Measurements from ENCODE around the gene TDRD3. TPM values are rescaled to one million over a fixed set of nuclear protein-coding genes. Genes with fewer than 3 reads are reported as not detected.

Gene TDRD3
- total RNA-seq, 2 donors from 2014 or later, result 18.8 to 39.2 TPM

DNA sequence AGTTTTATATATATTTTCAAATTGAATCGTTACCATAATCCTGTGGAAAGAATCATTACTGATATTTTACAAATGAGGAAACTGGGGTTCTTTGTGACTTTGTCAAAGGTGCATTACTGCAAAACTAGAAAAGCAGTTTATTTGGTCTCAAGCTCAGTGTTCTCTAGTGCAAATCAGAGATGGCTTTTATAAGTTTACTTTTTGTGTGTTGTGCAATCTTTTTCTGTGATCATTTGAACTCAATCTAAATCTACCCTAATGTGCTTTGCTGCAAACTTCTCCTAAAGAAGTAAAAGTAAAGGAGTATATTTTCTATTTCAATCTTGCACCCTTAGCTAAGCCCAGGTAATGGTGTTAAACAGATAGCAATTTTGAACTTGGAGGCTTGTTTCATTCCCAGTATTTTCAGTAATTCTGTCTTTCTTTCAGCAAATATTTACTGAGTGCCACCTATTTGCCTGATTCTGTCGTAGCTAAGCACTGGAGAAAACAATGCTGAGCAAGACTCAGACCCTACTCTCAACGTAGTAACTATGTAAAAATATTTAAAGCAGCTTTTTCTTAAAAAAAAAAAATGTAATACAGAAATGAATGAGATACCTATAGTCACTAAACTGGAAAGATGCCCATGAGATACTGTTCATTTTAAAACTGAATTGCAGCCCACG lies 124.0 kb downstream of the TDRD3 start:
- TF ChIP-seq, protein P1, sequence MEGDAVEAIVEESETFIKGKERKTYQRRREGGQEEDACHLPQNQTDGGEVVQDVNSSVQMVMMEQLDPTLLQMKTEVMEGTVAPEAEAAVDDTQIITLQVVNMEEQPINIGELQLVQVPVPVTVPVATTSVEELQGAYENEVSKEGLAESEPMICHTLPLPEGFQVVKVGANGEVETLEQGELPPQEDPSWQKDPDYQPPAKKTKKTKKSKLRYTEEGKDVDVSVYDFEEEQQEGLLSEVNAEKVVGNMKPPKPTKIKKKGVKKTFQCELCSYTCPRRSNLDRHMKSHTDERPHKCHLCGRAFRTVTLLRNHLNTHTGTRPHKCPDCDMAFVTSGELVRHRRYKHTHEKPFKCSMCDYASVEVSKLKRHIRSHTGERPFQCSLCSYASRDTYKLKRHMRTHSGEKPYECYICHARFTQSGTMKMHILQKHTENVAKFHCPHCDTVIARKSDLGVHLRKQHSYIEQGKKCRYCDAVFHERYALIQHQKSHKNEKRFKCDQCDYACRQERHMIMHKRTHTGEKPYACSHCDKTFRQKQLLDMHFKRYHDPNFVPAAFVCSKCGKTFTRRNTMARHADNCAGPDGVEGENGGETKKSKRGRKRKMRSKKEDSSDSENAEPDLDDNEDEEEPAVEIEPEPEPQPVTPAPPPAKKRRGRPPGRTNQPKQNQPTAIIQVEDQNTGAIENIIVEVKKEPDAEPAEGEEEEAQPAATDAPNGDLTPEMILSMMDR (IDR thresholded peaks at IDR 0.05), result no peak
- Histone ChIP-seq H3K4me3 (no peak overlapping the region), H3K9me3 (no peaks in the 10 kb centered on the region), H3K36me3 (peaks cover 7% of the 10 kb centered on the region), H3K27ac (no peak overlapping the region), H3K4me1 (ENCODE audit: control insufficient read depth in 1 of 2, low read depth in 2 of 2) (no peaks in the 10 kb centered on the region), H3K27me3 (replicated peaks; ENCODE audit: insufficient read depth) (no peaks in the 10 kb centered on the region)
- DNase-seq (ENCODE audit: low spot score) (no peak), ATAC-seq (ENCODE audit: insufficient number of reproducible peaks, low FRiP score, low read depth) (no peak)

DNA sequence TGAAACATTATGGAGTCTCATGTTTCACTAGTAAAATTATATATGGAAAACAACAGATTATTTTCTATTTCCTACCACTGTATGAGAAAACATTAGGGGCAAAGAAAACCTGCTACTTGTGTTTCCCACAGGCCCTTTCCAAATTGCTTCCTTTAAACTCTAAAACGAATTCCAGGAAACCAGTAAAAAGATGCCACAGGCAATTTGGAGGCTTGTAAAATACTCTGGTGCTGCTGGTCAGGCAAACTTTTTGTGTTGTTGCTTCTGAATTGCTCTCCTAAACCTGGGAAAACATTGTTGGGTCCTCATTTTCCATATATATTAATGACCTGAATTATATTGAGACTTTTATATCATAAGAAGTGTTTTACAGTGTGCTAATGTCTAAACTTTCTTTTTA lies 141.5 kb downstream of the TDRD3 start:
- no peaks in the 10 kb centered on the region for H3K9me3 ChIP-seq
- no peak overlapping the region for H3K27ac ChIP-seq
- H3K4me1 ChIP-seq (ENCODE audit: control insufficient read depth in 1 of 2, low read depth in 2 of 2), result no peaks in the 10 kb centered on the region
- H3K36me3 ChIP-seq, result no peaks in the 10 kb centered on the region
- TF ChIP-seq, protein P1 (IDR thresholded peaks at IDR 0.05), result no peak
- H3K4me3 ChIP-seq, result no peak overlapping the region
- ATAC-seq (ENCODE audit: insufficient number of reproducible peaks, low FRiP score, low read depth), result no peak
- DNase-seq (ENCODE audit: low spot score), result no peak
- no peaks in the 10 kb centered on the region for H3K27me3 ChIP-seq (replicated peaks; ENCODE audit: insufficient read depth)

DNA sequence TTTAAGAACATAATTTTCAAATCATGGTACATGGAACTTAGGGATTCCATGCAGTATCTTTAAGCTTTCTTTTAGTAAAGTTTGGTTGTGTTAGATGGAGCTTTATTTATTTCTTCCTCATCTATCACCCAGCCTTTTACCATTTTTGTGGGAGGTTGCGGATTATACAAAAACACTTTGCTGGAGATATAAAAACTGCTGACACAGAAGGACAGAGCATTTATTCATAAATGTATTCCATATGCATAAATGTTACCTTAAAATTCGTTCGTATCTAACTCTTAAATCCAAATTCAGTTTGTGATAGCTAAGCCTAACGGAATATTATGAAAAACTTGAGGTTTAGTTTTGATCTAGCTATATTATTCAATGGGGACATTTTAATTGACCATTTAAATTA lies 143.3 kb downstream of the TDRD3 start:
- Histone ChIP-seq H3K36me3 (no peaks in the 10 kb centered on the region), H3K9me3 (no peaks in the 10 kb centered on the region), H3K27me3 (replicated peaks; ENCODE audit: insufficient read depth) (no peaks in the 10 kb centered on the region), H3K4me3 (no peak overlapping the region), H3K4me1 (ENCODE audit: control insufficient read depth in 1 of 2, low read depth in 2 of 2) (no peaks in the 10 kb centered on the region), H3K27ac (no peak overlapping the region)
- TF ChIP-seq, protein P1 (IDR thresholded peaks at IDR 0.05), result no peak
- ATAC-seq (ENCODE audit: insufficient number of reproducible peaks, low FRiP score, low read depth), result no peak
- no peak for DNase-seq (ENCODE audit: low spot score)

DNA sequence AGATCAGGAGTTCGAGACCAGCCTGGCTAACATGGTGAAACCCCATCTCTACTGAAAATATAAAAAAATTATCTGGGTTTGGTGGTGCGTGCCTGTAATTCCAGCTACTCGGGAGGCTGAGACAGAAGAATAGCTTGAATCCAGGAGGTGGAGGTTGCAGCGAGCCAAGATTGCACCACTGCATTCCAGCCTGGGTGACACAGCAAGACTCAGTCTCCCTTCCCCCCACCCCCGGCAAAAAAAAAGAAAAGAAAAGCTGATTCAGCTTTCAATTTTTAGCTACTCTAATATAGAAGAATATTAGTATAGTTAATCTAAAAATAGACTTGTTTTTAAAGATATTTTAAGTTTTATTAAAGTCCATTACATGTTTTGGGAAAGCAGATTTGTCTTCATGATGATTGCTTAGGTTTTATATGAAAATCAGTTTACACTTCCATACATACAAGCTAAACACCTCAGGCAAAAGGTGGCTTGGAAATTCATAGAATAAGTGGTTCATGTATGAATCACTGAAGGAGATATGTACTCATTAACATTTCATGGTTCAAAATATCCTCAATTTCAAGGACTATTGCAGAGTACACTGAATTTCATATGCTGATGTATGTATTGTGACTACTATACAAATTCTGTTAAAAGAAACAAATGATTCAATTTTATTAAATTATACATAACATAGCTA lies 165.2 kb downstream of the TDRD3 start:
- no peak for DNase-seq (ENCODE audit: low spot score)
- Histone ChIP-seq H3K4me3 (no peak overlapping the region), H3K27me3 (replicated peaks; ENCODE audit: insufficient read depth) (no peaks in the 10 kb centered on the region), H3K36me3 (no peaks in the 10 kb centered on the region), H3K27ac (no peak overlapping the region), H3K4me1 (ENCODE audit: control insufficient read depth in 1 of 2, low read depth in 2 of 2) (no peaks in the 10 kb centered on the region), H3K9me3 (no peaks in the 10 kb centered on the region)
- TF ChIP-seq, protein P1 (IDR thresholded peaks at IDR 0.05), result no peak
- no peak for ATAC-seq (ENCODE audit: insufficient number of reproducible peaks, low FRiP score, low read depth)

DNA sequence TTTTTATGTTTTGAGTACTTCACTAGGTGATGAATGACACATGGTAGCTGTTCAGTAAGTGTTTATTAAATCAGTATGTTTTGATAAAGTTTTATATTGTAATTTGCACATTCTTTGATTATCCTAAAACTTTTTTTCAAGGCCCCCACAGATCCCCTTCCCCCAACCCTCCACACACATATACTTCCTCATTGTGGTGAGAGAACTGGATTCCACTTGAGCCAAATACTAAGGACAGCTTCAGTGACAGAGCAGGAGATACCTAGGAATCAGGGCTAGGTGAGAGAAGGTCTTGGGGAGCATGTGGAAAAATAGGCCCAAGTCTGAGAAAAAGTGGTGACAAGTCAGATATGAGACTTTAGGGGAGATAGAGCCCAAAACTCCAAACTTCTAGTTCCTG lies 174.6 kb downstream of the TDRD3 start:
- no peaks in the 10 kb centered on the region for H3K9me3 ChIP-seq
- H3K36me3 ChIP-seq, result peaks cover 11% of the 10 kb centered on the region
- TF ChIP-seq, protein P1 (IDR thresholded peaks at IDR 0.05), result no peak
- no peak for DNase-seq (ENCODE audit: low spot score)
- no peak for ATAC-seq (ENCODE audit: insufficient number of reproducible peaks, low FRiP score, low read depth)
- H3K4me1 ChIP-seq (ENCODE audit: control insufficient read depth in 1 of 2, low read depth in 2 of 2), result no peaks in the 10 kb centered on the region
- no peaks in the 10 kb centered on the region for H3K27me3 ChIP-seq (replicated peaks; ENCODE audit: insufficient read depth)
- H3K4me3 ChIP-seq, result no peak overlapping the region
- no peak overlapping the region for H3K27ac ChIP-seq
